Ovary (tissue), 3 donors: ENCODE results near the gene RADIL.

ENCODE experiments used
- EP300 ChIP-seq: sonication (generic); formaldehyde crosslinking; IDR thresholded peaks from one replicate; pipeline ENCODE4 v1.6.1; 2017; ENCODE audit warnings: antibody characterized with exemption
- POLR2A ChIP-seq: fragments of 450-650 bp; IDR thresholded peaks from one replicate; pipeline ENCODE4 v1.6.1; 2017; ENCODE audit warnings: antibody characterized with exemption, mild to moderate bottlenecking, moderate library complexity
- TF ChIP-seq, protein P1 (sequence below), 3 donors: fragments of 450-650 bp in 2 of 3; fragments of 200-600 bp in 1 of 3; IDR thresholded peaks; one replicate each; pipeline versions ENCODE4 v1.5.1 to v1.8.0; 2016 to 2022; ENCODE audit warnings: antibody characterized with exemption in 3 of 3, mild to moderate bottlenecking in 1 of 3
- donor health status: DM: no; HTN: no; CAD: no.

DNA sequence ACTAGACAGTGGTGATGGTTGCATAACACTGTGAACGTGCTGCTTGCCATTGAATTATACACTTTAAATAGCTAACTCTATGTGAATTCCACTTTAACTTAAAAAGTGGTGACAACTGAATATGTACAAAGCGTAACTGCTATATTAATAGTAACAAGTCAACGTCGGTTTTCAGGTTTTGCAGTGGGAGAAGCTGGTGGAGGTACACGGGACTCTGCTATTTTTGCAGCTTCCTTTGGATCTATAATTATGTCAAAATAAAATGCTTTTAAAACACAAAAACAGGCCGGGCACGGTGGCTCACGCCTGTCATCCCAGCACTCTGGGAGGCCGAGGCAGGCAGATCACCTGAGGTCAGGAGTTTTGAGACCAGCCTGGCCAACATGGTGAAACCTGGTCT is 87.1 kb downstream of the RADIL start:
- TF ChIP-seq, protein P1, sequence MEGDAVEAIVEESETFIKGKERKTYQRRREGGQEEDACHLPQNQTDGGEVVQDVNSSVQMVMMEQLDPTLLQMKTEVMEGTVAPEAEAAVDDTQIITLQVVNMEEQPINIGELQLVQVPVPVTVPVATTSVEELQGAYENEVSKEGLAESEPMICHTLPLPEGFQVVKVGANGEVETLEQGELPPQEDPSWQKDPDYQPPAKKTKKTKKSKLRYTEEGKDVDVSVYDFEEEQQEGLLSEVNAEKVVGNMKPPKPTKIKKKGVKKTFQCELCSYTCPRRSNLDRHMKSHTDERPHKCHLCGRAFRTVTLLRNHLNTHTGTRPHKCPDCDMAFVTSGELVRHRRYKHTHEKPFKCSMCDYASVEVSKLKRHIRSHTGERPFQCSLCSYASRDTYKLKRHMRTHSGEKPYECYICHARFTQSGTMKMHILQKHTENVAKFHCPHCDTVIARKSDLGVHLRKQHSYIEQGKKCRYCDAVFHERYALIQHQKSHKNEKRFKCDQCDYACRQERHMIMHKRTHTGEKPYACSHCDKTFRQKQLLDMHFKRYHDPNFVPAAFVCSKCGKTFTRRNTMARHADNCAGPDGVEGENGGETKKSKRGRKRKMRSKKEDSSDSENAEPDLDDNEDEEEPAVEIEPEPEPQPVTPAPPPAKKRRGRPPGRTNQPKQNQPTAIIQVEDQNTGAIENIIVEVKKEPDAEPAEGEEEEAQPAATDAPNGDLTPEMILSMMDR (IDR thresholded peaks at IDR 0.05) = no peak
- TF ChIP-seq POLR2A (no peak), EP300 (no peak)
